HTERT RPE-1 (cell line): ENCODE data around the gene CCR9.
"Not testable (repeated sequence)": the region's sequence is repeated elsewhere in the genome, so short reads cannot be mapped to it uniquely, and the experiment has no call there.

Experiments
- in situ Hi-C: fragments of 300-500 bp; cut with MboI; formaldehyde crosslinking; loops from 4 replicates; pipeline ENCODE4 v1.14.3; 2020; ENCODE audit warnings: low sequenced_read_pairs

The CCR9 gene

GRCh38 chr3:45885979-45886705, at the start of gene CCR9:
CCR9 (plus strand) TSS chr3:45886543; CDS start chr3:45894934, 8,391 bp downstream.
- in situ Hi-C loops: no loop called here

- in situ Hi-C loops: no loop called here
Measured at GRCh38 chr3:45838466-45838865, 47.9 kb upstream of the CCR9 start.

GRCh38 chr3:45841420-45841756, 45.0 kb upstream of the CCR9 start:
- in situ Hi-C loops: no loop called here

GRCh38 chr3:45841757-45842491, 44.4 kb upstream of the CCR9 start, which contains the start of gene LZTFL1:
LZTFL1 (minus strand) TSS chr3:45842119; CDS start chr3:45841991, 128 bp downstream.
- in situ Hi-C loops: no loop called here

- in situ Hi-C loops: no loop called here
Measured at GRCh38 chr3:45842851-45843625, 43.3 kb upstream of the CCR9 start.

GRCh38 chr3:45844616-45845015, 41.7 kb upstream of the CCR9 start:
- in situ Hi-C loops: no loop called here

GRCh38 chr3:45848392-45848791, 38.0 kb upstream of the CCR9 start:
- in situ Hi-C loops: no loop called here

GRCh38 chr3:45852828-45853227, 33.5 kb upstream of the CCR9 start:
- in situ Hi-C loops: no loop called here

GRCh38 chr3:45856323-45856722, 30.0 kb upstream of the CCR9 start:
- in situ Hi-C loops: not testable (repeated sequence)

- in situ Hi-C loops: not testable (repeated sequence)
Measured at GRCh38 chr3:45857024-45857423, 29.3 kb upstream of the CCR9 start.

GRCh38 chr3:45858809-45859543, 27.4 kb upstream of the CCR9 start:
- in situ Hi-C loops: no loop called here

- in situ Hi-C loops: no loop called here
Measured at GRCh38 chr3:45860481-45860880, 25.9 kb upstream of the CCR9 start.

- in situ Hi-C loops: no loop called here
Measured at GRCh38 chr3:45861043-45861719, 25.2 kb upstream of the CCR9 start.

- in situ Hi-C loops: no loop called here
Measured at GRCh38 chr3:45864760-45865519, 21.4 kb upstream of the CCR9 start.

GRCh38 chr3:45865563-45865962, 20.8 kb upstream of the CCR9 start:
- in situ Hi-C loops: no loop called here

GRCh38 chr3:45868213-45868612, 18.1 kb upstream of the CCR9 start:
- in situ Hi-C loops: no loop called here

GRCh38 chr3:45868650-45869049, 17.7 kb upstream of the CCR9 start:
- in situ Hi-C loops: no loop called here

- in situ Hi-C loops: no loop called here
Measured at GRCh38 chr3:45869638-45870037, 16.7 kb upstream of the CCR9 start.

- in situ Hi-C loops: no loop called here
Measured at GRCh38 chr3:45870099-45870498, 16.2 kb upstream of the CCR9 start.

- in situ Hi-C loops: no loop called here
Measured at GRCh38 chr3:45871780-45872179, 14.6 kb upstream of the CCR9 start.
